T-helper 2 cell treated with Interferon-gamma antibody and Interleukin-4, amounts not matched to agents 100 ng/mL and 5 ng/mL, for 36 hours (primary cell): ENCODE results near the gene DEF6. TPM values are rescaled to one million over a fixed set of nuclear protein-coding genes. Genes with fewer than 3 reads are reported as not detected.

Experiments used
- intact Hi-C: fragments of 100-400 bp; cut with micrococcal nuclease; formaldehyde crosslinking; loops from one replicate; pipeline ENCODE4 v1.15.1; 2023
- total RNA-seq: library from RNA; stranded (reverse); gene quantifications from 2 replicates; pipeline ENCODE4 v1.2.3, GENCODE V29; 2022

DEF6 gene
- total RNA-seq, 1 donor from 2014 or later = 209 TPM

GRCh38 chr6:35275744-35276260 lies 21.8 kb upstream of the DEF6 start:
- intact Hi-C loops = no loop called here

GRCh38 chr6:35278708-35279107 lies 18.9 kb upstream of the DEF6 start:
- intact Hi-C loops = no loop called here

- intact Hi-C loops = no loop called here
These were observed 16.7 kb upstream of the DEF6 start for GRCh38 chr6:35280903-35281302.

- intact Hi-C loops = no loop called here
These were observed 15.1 kb upstream of the DEF6 start for GRCh38 chr6:35282472-35282871.

- intact Hi-C loops = no loop called here
These were observed 14.3 kb upstream of the DEF6 start for GRCh38 chr6:35283361-35283760.

- intact Hi-C loops = no loop called here
These were observed 9.8 kb upstream of the DEF6 start for GRCh38 chr6:35287671-35288396.

GRCh38 chr6:35288834-35289233 lies 8.8 kb upstream of the DEF6 start:
- intact Hi-C loops = no loop called here

GRCh38 chr6:35291491-35291890 lies 6.1 kb upstream of the DEF6 start:
- intact Hi-C loops = no loop called here

GRCh38 chr6:35292494-35292893 lies 5.1 kb upstream of the DEF6 start:
- intact Hi-C loops = no loop called here

- intact Hi-C loops = no loop called here
These were observed 3.9 kb upstream of the DEF6 start for GRCh38 chr6:35293681-35294080.

GRCh38 chr6:35294308-35294945 lies 3.2 kb upstream of the DEF6 start:
- intact Hi-C loops = no loop called here

- intact Hi-C loops = no loop called here
These were observed 2.6 kb upstream of the DEF6 start for GRCh38 chr6:35295036-35295435.

GRCh38 chr6:35295521-35296315 lies 1.9 kb upstream of the DEF6 start:
- intact Hi-C loops = loop anchor here (2.0 kb wide), 1 partner anchor 15 kb away; no protein-coding TSS in a partner anchor

GRCh38 chr6:35296931-35297600 lies 552 bp upstream of the DEF6 start:
- intact Hi-C loops = loop anchor here (1.0 to 2.0 kb wide), 6 partner anchors 14 to 255 kb away; partner anchors contain the start of genes PPARD and RPL10A

- intact Hi-C loops = no loop called here
These were observed 1.1 kb downstream of the DEF6 start for GRCh38 chr6:35298625-35299140.

- intact Hi-C loops = no loop called here
These were observed 2.1 kb downstream of the DEF6 start for GRCh38 chr6:35299674-35300073.

- intact Hi-C loops = no loop called here
These were observed 3.2 kb downstream of the DEF6 start for GRCh38 chr6:35300848-35301247.

- intact Hi-C loops = loop anchor here (1.0 to 2.0 kb wide), 4 partner anchors 9 to 426 kb away; partner anchors contain the start of gene RPL10A
These were observed 5.1 kb downstream of the DEF6 start for GRCh38 chr6:35302604-35303241.

GRCh38 chr6:35304299-35304698 lies 6.7 kb downstream of the DEF6 start:
- intact Hi-C loops = no loop called here

GRCh38 chr6:35305117-35305516 lies 7.5 kb downstream of the DEF6 start:
- intact Hi-C loops = no loop called here
